Measurements from ENCODE around the gene CKAP2L.

The CKAP2L gene

DNA sequence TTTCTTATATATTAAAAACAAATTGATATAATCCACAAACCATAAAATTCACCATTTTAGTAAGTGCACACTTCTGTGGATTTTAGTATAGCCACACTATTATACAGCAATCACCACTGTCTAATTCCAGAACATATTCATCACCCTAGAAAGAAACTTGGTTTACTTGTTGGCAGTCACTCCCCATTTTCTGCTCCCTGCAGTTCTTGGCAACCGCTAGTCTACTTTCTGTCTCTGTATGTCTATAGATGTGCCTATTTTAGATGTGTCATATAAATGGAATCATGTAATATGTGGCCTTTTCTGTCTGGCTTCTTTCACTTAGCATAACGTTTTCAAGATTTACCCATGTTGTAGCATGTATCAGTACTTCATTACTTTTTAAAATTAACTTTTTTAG is 5.7 kb downstream of the CKAP2L start:
- DNase-seq = no peak

DNA sequence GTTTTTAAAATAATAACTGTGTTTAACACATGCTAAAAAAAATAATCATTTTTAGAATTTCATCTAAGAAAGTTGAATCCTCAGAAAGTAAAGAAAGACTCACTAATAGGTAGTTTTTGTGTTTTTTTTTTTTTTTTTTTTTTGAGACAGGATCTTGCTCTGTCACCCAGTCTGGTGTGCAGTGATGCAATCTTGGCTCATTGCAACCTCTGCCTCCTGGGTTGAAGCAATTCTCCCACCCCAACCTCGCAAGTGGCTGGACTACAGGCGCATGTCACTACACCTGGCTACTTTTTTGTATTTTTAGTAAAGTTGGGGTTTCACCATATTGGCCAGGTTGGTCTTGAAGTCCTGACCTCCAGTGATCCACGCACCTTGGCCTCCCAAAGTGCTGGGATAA is 7.1 kb downstream of the CKAP2L start:
- DNase-seq = no peak

DNA sequence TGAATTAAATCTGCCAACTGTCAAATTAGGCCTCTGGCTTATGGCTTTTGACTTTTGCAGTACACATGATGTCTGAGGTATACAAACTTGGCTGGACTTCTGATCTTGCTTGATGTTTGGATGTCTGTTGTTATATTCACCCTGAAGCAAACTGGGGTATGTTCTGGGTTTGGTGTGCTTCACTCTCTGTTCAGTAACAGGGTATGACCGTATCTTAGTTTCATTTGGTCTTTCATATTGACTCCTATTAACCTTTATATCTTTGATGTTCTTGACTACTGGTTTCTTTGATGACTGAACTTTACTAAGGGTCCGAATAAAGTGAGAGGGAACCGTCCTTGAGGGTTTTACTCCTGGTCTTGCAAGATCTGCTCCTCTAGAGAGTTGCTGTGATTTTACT is 8.2 kb downstream of the CKAP2L start:
- DNase-seq = no peak

DNA sequence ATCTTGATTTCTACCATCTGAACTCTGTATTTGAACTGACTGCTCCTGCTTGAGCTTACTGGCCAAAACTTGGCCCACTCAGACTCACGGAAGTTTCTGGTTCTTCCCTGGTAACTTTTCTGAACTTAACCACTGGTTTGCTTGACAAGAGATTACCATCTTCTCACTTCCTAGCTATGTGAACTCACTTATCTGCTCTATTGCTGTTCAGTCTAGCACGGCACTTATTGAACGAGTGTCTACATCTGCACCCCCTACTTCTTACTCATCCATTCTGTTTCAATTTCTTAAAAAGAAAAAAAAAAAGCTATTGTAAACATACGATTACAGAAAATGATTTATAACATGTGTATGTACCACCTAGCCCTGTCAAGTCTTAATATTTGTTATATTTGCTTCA is 9.0 kb downstream of the CKAP2L start:
- no peak for DNase-seq

DNA sequence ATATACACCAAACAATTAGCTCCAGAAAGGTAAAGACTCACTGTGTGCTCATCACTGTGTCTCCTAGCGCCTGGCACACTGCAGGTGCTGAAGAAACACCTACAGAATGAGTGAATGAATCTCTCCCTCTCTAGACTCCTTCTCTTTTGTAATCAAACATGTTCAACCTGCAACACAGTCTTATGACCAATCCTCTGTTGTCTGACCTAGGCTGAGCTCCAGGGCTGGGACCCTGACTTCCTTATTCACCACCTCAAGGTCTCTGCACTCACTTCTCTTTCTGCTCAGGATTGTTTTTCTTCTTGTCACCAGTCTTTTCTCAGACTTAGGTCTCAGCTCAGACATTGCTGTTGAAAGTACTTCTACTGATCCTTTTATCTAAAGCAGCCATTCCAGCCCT is 9.8 kb downstream of the CKAP2L start:
- DNase-seq = no peak

DNA sequence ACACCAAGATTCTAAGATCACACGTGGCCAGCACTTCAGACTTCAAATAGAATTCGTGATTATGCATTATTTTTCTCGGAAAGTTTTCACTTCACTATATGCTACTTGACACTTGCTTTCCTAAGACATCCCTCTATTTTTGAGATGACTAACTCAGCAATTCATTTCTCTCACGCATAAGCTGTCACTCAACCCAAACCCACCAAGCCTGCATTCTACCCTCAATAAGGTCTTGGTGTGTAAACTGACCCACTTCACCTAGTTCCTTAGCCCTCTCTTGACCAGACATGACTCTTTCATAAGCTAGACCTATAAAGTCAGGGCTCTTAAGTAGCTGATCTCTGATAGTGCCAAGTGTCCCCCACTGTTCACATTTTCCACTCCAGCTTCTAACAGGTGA is 11.7 kb downstream of the CKAP2L start:
- no peak for DNase-seq

DNA sequence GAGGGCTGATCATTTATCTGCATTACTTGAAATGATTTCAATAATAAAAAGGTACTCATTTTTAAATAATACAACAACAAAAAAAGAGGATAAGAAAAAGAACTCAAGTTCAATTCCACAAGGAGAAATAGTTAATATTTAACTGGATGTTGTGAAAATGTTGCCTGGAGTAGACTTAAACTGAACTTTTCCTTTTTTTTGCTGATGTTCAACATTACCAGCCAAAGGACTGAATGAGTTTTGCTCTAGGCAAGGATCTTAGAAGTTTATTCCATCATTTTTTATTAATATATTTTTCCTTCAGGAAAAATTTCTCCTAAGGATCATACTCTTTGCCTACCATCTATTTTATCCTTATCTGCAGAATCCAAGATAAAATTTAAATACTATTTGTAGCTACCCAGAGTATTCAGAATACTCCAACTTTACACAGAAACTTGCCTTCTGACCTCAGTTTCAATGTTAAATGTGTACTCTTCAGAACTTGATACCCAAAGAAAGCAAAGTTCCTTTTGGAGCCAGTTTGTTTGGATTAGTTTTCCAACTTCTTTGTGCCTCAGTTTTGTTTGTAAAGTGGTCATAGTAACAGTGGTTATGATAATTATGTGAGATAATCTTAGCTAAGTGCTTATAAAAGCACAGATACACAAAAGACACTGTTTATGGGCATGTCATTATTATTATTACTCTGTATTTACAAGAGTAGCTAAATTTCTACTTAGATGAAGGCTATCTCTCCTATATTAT is 12.8 kb downstream of the CKAP2L start:
- no peak for DNase-seq

DNA sequence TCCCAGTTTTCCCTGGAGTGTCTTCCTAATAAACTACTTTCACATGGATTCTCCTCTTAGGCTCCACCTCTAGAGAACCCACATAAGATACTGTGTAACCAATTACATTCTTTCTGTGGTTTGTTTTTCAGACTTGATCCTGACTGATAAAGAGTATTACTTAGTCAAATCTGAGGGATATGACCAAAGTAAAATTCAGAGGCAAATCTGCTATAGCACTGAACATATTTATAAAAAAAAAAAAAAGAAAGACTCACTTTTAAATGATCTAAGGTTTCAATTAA is 13.9 kb downstream of the CKAP2L start:
- no peak for DNase-seq

DNA sequence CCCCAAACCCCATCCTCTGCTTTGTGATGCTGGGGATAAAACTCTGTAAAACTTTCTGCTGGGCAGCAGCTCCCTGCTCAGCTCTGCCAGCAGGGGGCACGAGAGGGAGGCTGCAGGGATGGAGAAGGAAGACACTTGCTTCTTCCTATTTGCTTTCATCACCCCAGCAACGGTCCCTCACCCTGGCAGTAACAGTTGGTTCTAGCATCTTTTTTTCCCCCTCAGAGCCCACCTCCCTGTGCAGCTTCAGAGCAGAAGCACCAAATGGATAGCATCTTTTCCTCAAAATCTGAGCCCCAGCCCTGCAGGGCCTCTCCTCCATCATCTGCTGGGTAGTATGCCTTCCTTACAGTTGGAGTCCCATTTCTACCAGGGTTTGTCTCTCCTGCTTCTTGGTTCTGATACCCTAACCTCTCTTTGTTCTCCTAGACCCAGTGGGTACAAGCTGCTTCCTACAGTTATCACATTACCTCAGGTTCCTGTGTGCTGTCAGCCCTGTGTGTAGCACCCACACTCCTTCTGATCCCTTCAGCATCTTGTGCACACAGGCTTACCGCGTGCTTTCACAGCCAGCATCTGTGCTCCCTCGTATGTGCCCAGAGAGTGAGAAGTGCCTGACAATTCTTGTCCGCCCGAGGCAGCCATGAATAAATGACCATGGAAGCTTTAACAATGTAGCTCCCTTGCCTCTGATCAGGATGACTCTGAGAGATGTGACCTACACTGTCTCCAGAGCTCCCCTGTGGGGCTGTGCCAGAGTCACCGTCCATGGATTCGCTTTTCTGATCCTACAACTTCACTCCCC is 14.5 kb downstream of the CKAP2L start:
- DNase-seq = peak; percentile 84

DNA sequence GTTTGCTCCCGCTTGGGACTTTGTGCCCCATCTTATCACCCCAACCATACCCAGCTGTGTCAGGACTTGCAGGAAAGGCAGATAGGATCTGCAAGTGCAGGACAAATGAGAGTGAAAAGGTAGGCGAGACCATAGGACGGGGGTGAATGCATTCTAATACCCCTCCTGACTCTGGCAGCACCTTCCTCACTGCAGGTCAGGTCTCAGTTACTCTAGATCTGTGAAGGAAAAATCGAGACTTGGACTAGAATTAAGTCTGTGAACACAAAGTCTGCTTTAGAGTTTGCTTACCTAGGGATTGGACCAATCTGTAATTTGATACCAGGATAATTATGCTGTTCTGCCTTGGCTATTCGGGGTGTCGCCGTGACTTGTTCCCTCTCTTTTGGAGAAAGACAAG is 23.9 kb downstream of the CKAP2L start:
- DNase-seq = no peak

DNA sequence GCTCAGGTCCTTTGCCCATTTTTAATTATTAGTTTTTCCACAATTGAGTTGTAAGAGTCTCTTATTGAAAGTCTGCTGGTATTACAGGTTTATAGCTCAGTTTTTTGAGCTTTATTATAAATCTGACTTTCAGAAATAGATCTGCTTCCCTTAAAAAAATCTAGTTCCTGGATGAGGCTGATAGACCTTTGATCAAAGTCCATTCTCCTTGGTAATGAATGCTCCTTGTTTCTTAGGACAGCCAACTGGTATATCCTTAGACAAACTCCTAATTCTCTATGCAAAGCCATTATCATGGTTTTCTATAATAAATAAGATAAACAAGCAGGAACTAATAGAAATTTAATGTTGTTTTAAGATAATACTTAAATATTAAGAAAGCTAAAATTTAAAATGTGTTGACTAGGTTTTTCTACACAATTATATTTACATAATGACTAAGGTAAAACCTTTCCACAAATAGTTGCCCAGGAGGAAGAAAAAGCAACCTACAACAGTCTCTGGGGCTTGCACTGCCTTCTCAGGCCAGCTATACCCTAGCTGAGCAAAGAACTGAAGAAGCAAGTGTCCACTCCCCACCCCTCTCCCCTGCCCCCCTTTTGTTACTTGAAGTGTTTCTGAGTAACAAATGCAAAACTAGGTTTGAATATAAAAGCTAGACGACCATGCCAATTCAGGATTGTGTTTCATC is 26.7 kb downstream of the CKAP2L start:
- no peak for DNase-seq

DNA sequence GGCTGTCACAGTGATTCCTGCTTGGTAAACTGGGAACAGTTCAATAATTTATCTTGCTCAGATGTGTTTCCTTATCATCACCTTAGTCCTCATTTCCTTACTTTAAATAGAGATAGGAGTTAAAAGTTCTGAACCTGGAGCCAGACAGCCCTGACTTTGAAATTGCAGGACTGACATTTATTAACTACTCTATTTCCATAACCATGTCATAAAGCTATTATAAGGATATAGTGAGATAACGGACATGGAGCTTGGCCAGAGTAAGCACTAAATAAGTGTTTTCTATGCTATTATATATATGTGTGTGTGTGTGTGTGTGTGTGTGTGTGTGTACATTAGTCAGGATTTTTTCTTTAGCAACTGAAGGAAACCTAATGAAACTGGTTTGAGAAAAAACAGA is 30.5 kb downstream of the CKAP2L start:
- DNase-seq = no peak

DNA sequence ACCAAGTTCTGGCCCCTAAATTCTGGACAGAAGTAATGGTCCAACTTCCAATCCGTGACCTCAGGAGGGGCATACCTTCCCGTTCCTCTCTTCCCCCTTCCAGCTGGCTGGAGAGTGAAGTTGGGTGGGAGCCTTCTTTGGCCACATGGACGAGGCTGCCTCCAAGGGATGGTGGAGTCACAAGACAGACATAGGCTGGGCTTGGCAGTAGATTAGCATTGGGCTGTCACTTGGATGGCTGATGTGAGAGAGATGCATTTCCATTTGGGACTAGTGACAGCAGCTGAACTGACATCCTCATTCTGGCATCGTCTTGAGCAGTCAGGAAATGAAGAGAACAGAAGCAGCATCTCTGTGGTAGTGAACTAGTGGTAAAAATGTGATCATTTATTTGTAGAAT is 31.0 kb downstream of the CKAP2L start:
- no peak for DNase-seq

DNA sequence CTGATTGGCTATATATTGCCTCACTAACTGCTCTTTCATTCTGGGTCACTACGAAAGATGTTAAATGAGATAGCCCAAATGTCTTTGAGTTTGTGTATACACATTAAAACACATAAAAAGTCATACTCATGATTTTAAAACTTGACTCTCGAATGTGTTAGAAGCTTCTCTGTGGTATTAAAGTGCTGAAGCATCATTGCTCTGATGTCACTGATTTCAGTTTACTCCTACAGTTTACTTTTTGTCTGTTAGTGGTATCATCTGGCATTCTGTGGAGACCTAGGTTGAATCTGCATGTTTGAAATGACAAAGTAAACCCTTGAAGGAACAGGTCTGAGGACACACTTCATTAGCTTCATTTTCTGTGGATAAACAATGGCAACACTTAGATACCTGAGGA is 32.9 kb downstream of the CKAP2L start:
- DNase-seq = no peak

DNA sequence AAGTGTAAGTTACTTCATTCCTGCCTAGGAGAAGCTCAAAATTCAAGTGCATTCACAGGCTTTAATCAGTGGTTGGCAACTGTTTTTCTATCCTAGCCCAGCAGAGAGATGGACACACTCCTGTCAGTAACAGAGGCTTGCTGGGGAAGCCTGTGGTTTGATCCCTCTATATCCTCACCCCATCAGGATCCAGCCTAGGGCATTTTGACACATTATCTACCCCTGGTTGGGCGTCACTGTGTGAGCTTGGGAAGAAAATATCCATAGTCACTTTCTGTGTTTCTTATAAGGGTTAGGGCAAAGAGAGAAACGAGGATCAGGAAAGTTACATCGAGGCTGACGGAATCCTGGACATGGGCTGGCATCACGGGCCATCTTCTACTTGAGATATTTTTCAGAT is 33.6 kb downstream of the CKAP2L start:
- DNase-seq = no peak

DNA sequence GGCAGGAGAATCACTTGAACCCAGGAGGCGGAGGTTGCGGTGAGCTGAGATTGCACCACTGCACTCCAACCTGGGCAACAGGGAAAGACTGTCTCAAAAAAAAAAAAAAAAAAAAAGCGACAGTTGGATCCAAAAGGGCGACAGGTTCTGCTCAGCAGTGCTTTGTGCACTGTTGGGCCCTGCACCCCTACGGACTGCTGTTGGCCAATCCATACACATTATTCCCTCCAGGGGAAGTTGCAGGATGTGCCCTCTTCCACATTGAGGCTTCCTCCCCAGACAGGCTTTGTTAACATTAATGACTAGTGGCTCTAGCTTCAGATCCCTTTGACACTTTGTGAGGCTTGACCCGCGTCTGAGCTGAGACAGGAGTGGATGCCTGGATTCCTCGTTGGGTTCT is 34.2 kb downstream of the CKAP2L start:
- DNase-seq = no peak

DNA sequence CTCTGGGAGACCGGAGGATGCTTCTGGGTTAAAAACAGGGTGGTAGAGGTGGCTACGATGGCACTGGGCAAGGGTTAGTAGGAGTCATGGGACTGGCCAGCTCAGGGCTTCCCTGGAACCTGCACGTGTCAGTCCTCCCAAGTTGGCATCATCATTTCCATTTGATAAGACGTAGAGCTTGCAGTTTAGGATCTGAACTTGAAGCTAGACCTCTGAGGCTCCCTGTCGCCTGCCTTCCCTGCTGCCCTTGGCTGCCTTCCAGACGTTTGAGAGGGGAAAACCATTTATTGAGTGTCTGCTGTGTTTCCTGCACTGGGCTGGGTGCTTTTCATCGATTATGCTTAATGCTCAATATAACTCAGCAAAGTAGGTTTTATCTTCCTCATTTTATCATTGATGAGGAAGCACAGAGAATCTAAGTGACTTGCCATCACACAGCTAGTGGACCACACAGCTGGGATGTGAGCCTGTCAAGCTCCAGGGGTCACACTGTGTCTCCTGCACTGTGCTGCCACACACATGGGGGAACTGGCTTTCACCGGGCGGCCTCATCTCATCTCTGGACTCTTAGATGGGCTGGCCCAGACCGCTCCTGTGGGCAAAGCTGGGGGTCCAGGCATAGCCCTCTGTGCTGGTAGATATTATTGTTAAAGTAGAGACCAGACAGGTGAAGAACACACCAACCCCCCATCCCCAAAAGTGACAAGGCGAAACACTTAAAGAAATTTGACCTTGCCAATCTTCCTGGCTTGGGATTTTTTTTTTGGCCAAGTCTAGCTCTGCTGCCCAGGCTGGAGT is 35.8 kb downstream of the CKAP2L start:
- no peak for DNase-seq

DNA sequence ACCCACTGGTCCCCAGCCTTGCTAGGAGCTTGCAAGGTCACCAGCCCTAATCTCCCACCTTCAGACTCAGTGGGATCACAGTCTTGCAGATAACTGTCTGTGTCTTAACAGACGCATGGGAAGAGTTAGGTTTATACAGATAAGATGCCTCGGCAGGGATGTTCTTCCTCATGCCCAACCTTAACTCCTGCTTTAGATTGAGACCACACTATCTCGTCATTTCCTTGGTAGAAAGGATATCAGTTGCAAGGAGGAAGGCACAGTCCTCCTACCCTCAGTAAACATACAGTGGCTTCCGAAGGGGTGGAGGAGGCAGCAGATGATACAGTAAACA is 36.4 kb downstream of the CKAP2L start:
- no peak for DNase-seq

DNA sequence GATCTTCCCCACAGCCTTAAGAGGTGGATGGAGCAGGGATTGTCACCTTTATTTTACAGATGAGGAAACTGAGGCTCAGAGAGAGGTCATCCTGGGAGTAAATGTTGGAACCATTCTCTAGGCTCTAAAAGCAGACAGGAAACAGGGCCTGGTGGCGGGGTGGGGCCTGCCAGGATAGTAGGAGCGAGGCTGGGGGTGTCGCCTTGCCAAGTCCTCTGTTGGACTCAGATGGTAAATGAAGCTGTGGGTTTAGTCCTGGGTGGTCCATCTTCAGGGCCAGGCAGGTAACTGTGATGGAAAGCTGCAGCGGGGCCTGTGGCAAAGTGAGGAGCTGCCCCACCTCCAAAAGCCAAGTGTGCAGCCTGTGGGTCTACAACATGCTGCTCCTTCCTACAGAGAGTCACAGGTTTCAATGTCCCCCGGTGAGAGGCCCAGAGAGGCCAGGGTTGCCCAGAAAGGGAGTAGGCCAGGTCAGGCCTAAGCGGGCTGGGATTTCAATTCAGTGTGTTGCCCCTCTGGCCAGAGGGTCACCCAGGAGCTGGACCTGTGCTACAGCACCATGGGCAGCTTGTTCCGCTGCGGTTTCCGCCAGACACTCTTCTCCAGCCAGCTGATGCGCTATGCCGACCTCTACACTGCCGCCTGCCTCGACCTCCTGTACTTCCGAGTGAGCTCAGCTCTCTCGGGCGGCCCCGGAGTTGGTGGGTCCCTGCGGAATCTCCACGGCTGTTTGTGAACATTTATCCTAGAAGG is 37.0 kb downstream of the CKAP2L start:
- no peak for DNase-seq

DNA sequence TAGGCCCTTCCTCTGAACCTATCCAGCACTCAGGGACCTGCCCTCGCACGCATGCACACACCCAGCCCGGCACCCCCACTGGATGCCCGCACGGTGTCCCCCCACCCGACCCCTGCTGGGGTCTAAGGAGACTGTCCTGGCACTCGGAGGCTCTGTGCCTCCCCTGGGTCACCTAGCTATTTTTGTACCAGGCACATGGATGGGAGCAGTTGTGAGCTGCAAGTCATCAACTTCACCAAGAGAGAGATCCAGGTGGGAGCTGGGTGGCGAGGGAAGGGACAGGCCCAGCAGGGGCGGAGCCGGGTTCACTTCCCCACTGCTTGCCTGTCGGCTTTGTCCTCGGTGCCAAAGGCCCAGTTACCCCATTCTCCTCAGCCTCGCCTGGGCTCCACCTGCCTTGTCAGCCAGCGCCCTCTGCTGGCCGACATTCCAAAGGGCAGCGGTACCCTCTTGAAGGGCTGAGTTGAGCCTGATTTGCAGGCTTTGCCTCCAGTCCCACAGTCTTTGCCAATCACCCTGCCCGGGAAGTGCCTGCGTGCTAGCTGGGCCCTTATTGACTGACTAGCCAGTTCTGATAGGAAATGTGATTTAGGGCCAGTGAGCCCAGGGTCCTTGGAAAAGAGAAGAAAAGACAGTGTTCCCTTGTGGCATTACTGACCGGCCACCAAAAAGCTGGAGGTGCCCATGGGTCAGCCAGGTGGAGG is 37.8 kb downstream of the CKAP2L start:
- DNase-seq = peak; percentile 88

DNA sequence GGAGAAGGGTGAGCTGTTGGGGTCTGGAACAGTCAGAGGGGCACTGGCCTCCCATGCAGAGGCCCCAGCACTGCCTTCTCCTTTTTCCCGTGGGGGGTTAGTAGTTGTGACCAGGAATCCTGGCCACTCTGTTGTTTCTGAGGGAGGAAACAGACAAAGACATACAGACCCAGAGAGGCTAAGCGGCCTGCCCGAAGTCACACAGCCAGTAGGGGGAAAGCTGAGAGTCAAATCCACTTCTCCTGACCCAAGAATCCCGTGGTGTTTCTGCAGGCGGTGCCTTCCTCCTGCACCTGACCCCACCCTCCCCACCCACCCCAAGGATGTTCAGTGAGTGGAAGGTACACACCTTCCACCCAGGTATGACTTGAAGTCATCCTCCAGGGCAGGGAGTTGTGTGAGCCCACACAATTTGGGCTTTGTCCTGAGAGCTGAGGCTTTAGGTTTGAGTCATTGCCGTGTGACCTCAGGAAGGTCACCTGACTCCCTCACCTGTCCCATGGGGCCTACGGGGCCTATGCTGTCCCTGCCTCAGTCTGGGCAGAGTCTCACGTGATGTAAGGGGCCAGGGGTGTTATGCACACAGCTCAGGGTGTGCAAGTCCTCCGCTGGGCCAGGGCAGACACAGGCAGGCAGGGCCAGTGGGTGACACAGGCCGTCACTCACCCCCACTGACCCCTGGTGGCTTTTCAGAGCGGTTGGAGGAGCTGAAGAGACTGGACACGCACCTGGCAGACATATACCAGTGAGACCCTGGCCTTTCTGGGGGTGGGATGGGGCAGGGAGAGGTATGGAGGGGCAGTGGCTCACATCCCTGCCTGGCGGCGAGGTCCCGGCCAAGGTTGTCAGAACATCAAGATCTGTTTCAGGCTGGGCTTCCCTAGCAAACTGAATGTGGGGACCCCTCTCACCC is 38.6 kb downstream of the CKAP2L start:
- DNase-seq = no peak
